ENCODE data around the gene ZNF853. TPM values are rescaled to one million over a fixed set of nuclear protein-coding genes. Genes with fewer than 3 reads are reported as not detected.

The ZNF853 gene
- total RNA-seq, 3 donors from 2014 or later, result 2.2 to 3.5 (median 3.0) TPM

GRCh38 chr7:6589151-6589828 lies 26.1 kb upstream of the ZNF853 start:
- H3K4me3 Mint-ChIP-seq, result peak overlapping the region; percentile 73
- H3K9me3 Mint-ChIP-seq, result no peaks in the 10 kb centered on the region
- peaks cover 21% of the 10 kb centered on the region for H3K36me3 Mint-ChIP-seq (ENCODE audit: insufficient read depth)
- no peaks in the 10 kb centered on the region for H3K27me3 Mint-ChIP-seq (ENCODE audit: low read depth)
- DNase-seq (no peak), ATAC-seq (no peak)
- peaks cover 21% of the 10 kb centered on the region for H3K4me1 Mint-ChIP-seq (ENCODE audit: low read depth)

- Mint-ChIP-seq H3K27me3 (ENCODE audit: low read depth) (no peaks in the 10 kb centered on the region), H3K36me3 (ENCODE audit: insufficient read depth) (peaks cover 20% of the 10 kb centered on the region), H3K4me1 (ENCODE audit: low read depth) (peaks cover 21% of the 10 kb centered on the region), H3K9me3 (no peaks in the 10 kb centered on the region), H3K4me3 (peak within 1 kb of the TSS; percentile 83)
- DNase-seq (peak; percentile 75), ATAC-seq (peak; percentile 92)
Observed at GRCh38 chr7:6589829-6590644, 25.4 kb upstream of the ZNF853 start, which contains the start of gene INTS15. TSS of gene INTS15 (plus strand) at chr7:6590021. CDS start at chr7:6590284, 263 bp downstream.

GRCh38 chr7:6590645-6591110 lies 24.7 kb upstream of the ZNF853 start:
- Mint-ChIP-seq H3K4me1 (ENCODE audit: low read depth) (peaks cover 21% of the 10 kb centered on the region), H3K36me3 (ENCODE audit: insufficient read depth) (peaks cover 22% of the 10 kb centered on the region), H3K9me3 (no peaks in the 10 kb centered on the region), H3K27me3 (ENCODE audit: low read depth) (no peaks in the 10 kb centered on the region), H3K4me3 (peak overlapping the region; percentile 83)
- DNase-seq, result no peak
- ATAC-seq, result peak in 1 of 2 donors; percentile 5

GRCh38 chr7:6600093-6600492 lies 15.3 kb upstream of the ZNF853 start:
- Mint-ChIP-seq H3K4me3 (no peak overlapping the region), H3K9me3 (no peaks in the 10 kb centered on the region)

GRCh38 chr7:6604458-6604857 lies 11.0 kb upstream of the ZNF853 start:
- Mint-ChIP-seq H3K9me3 (no peaks in the 10 kb centered on the region), H3K27me3 (ENCODE audit: low read depth) (no peaks in the 10 kb centered on the region), H3K4me3 (no peak overlapping the region), H3K4me1 (ENCODE audit: low read depth) (peaks cover 3% of the 10 kb centered on the region), H3K36me3 (ENCODE audit: insufficient read depth) (peaks cover 23% of the 10 kb centered on the region)
- DNase-seq, result no peak
- no peak for ATAC-seq

More at GRCh38 chr7:6600093-6600492, 15.3 kb upstream of the ZNF853 start:
- DNase-seq, result no peak
- Mint-ChIP-seq H3K36me3 (ENCODE audit: insufficient read depth) (peaks cover 34% of the 10 kb centered on the region), H3K27me3 (ENCODE audit: low read depth) (no peaks in the 10 kb centered on the region), H3K4me1 (ENCODE audit: low read depth) (peaks cover 3% of the 10 kb centered on the region)
- no peak for ATAC-seq

- no peak overlapping the region for H3K4me3 Mint-ChIP-seq
- H3K27me3 Mint-ChIP-seq (ENCODE audit: low read depth), result peaks cover 1% of the 10 kb centered on the region
- H3K4me1 Mint-ChIP-seq (ENCODE audit: low read depth), result peaks cover 2% of the 10 kb centered on the region
- peaks cover 17% of the 10 kb centered on the region for H3K36me3 Mint-ChIP-seq (ENCODE audit: insufficient read depth)
- H3K9me3 Mint-ChIP-seq, result no peaks in the 10 kb centered on the region
- ATAC-seq, result no peak
- no peak for DNase-seq
Observed at GRCh38 chr7:6606866-6607583, 8.4 kb upstream of the ZNF853 start.

- Mint-ChIP-seq H3K9me3 (no peaks in the 10 kb centered on the region), H3K4me3 (no peak overlapping the region), H3K27me3 (ENCODE audit: low read depth) (peaks cover 1% of the 10 kb centered on the region), H3K36me3 (ENCODE audit: insufficient read depth) (peaks cover 14% of the 10 kb centered on the region), H3K4me1 (ENCODE audit: low read depth) (peaks cover 2% of the 10 kb centered on the region)
- ATAC-seq (no peak), DNase-seq (no peak)
Observed at GRCh38 chr7:6607651-6608051, 7.8 kb upstream of the ZNF853 start.

GRCh38 chr7:6608081-6608480 lies 7.3 kb upstream of the ZNF853 start:
- peaks cover 2% of the 10 kb centered on the region for H3K4me1 Mint-ChIP-seq (ENCODE audit: low read depth)
- ATAC-seq (no peak), DNase-seq (no peak)
- H3K36me3 Mint-ChIP-seq (ENCODE audit: insufficient read depth), result peaks cover 14% of the 10 kb centered on the region
- no peak overlapping the region for H3K4me3 Mint-ChIP-seq
- peaks cover 1% of the 10 kb centered on the region for H3K27me3 Mint-ChIP-seq (ENCODE audit: low read depth)
- no peaks in the 10 kb centered on the region for H3K9me3 Mint-ChIP-seq

- DNase-seq, result no peak
- ATAC-seq, result no peak
- Mint-ChIP-seq H3K4me1 (ENCODE audit: low read depth) (peaks cover 2% of the 10 kb centered on the region), H3K4me3 (no peak overlapping the region), H3K27me3 (ENCODE audit: low read depth) (peaks cover 1% of the 10 kb centered on the region), H3K9me3 (no peaks in the 10 kb centered on the region), H3K36me3 (ENCODE audit: insufficient read depth) (peaks cover 14% of the 10 kb centered on the region)
Observed at GRCh38 chr7:6608794-6609193, 6.6 kb upstream of the ZNF853 start.

- Mint-ChIP-seq H3K36me3 (ENCODE audit: insufficient read depth) (no peaks in the 10 kb centered on the region), H3K9me3 (no peaks in the 10 kb centered on the region), H3K4me3 (no peak overlapping the region), H3K4me1 (ENCODE audit: low read depth) (peaks cover 5% of the 10 kb centered on the region), H3K27me3 (ENCODE audit: low read depth) (peaks cover 7% of the 10 kb centered on the region)
- no peak for ATAC-seq
- DNase-seq, result no peak
Observed at GRCh38 chr7:6612819-6613218, 2.6 kb upstream of the ZNF853 start.

- DNase-seq (no peak), ATAC-seq (no peak)
- no peaks in the 10 kb centered on the region for H3K36me3 Mint-ChIP-seq (ENCODE audit: insufficient read depth)
- H3K4me1 Mint-ChIP-seq (ENCODE audit: low read depth), result peaks cover 7% of the 10 kb centered on the region
- no peaks in the 10 kb centered on the region for H3K9me3 Mint-ChIP-seq
- H3K4me3 Mint-ChIP-seq, result no peak overlapping the region
- peaks cover 7% of the 10 kb centered on the region for H3K27me3 Mint-ChIP-seq (ENCODE audit: low read depth)
Observed at GRCh38 chr7:6613706-6614105, 1.7 kb upstream of the ZNF853 start.

GRCh38 chr7:6615723-6616555 lies 529 bp downstream of the ZNF853 start:
- DNase-seq (no peak), ATAC-seq (peak; percentile 35 to 46)
- Mint-ChIP-seq H3K27me3 (ENCODE audit: low read depth) (peaks cover 7% of the 10 kb centered on the region), H3K4me1 (ENCODE audit: low read depth) (peaks cover 21% of the 10 kb centered on the region), H3K36me3 (ENCODE audit: insufficient read depth) (no peaks in the 10 kb centered on the region), H3K4me3 (peak overlapping the region; percentile 64), H3K9me3 (no peaks in the 10 kb centered on the region)

GRCh38 chr7:6616854-6617643 lies 1.6 kb downstream of the ZNF853 start:
- ATAC-seq (no peak), DNase-seq (no peak)
- Mint-ChIP-seq H3K9me3 (no peaks in the 10 kb centered on the region), H3K4me3 (peak overlapping the region; percentile 58), H3K36me3 (ENCODE audit: insufficient read depth) (peaks cover 7% of the 10 kb centered on the region), H3K4me1 (ENCODE audit: low read depth) (peaks cover 31% of the 10 kb centered on the region), H3K27me3 (ENCODE audit: low read depth) (peaks cover 5% of the 10 kb centered on the region)
